GM19023 (cell line): Measurements from ENCODE around the gene PCDH1.
"Not testable (repeated sequence)": the region's sequence is repeated elsewhere in the genome, so short reads cannot be mapped to it uniquely, and the experiment has no call there.

Experiments used
- ATAC-seq: cut with Tn5 transposase; IDR thresholded peaks from one replicate; pipeline ENCODE4 v1.9.1; 2021; ENCODE audit warnings: mild to moderate bottlenecking, moderate library complexity; ENCODE audit not compliant: unreplicated experiment

Gene PCDH1

GRCh38 chr5:141840280-141840812 lies 37.9 kb downstream of the PCDH1 start:
- no peak for ATAC-seq

- ATAC-seq = no peak
Measured at GRCh38 chr5:141839015-141839513, 39.1 kb downstream of the PCDH1 start.

GRCh38 chr5:141838326-141839014 lies 39.7 kb downstream of the PCDH1 start:
- ATAC-seq = no peak

- no peak for ATAC-seq
Measured at GRCh38 chr5:141835928-141836670, 42.1 kb downstream of the PCDH1 start.

- ATAC-seq = no peak
Measured at GRCh38 chr5:141834331-141834730, 43.9 kb downstream of the PCDH1 start.

GRCh38 chr5:141832131-141832530 lies 46.1 kb downstream of the PCDH1 start:
- ATAC-seq = no peak

GRCh38 chr5:141828162-141828561 lies 50.0 kb downstream of the PCDH1 start:
- ATAC-seq = no peak

GRCh38 chr5:141826674-141827073 lies 51.5 kb downstream of the PCDH1 start:
- ATAC-seq = no peak

- no peak for ATAC-seq
Measured at GRCh38 chr5:141825791-141826560, 52.2 kb downstream of the PCDH1 start.

- no peak for ATAC-seq
Measured at GRCh38 chr5:141825241-141825671, 53.0 kb downstream of the PCDH1 start.

- ATAC-seq = no peak
Measured at GRCh38 chr5:141824717-141825116, 53.5 kb downstream of the PCDH1 start.

- no peak for ATAC-seq
Measured at GRCh38 chr5:141823056-141823455, 55.2 kb downstream of the PCDH1 start.

GRCh38 chr5:141822144-141822543 lies 56.1 kb downstream of the PCDH1 start:
- no peak for ATAC-seq

GRCh38 chr5:141821430-141821925 lies 56.7 kb downstream of the PCDH1 start:
- no peak for ATAC-seq

- ATAC-seq = not testable (repeated sequence)
Measured at GRCh38 chr5:141820686-141821085, 57.5 kb downstream of the PCDH1 start.

- ATAC-seq = no peak
Measured at GRCh38 chr5:141817631-141818030, 60.6 kb downstream of the PCDH1 start.

- ATAC-seq = no peak
Measured at GRCh38 chr5:141816598-141817399, 61.4 kb downstream of the PCDH1 start.

GRCh38 chr5:141815796-141816180 lies 62.4 kb downstream of the PCDH1 start:
- ATAC-seq = no peak

- no peak for ATAC-seq
Measured at GRCh38 chr5:141815051-141815795, 63.0 kb downstream of the PCDH1 start.
